Measurements from ENCODE around the gene CSRNP3.

DNA sequence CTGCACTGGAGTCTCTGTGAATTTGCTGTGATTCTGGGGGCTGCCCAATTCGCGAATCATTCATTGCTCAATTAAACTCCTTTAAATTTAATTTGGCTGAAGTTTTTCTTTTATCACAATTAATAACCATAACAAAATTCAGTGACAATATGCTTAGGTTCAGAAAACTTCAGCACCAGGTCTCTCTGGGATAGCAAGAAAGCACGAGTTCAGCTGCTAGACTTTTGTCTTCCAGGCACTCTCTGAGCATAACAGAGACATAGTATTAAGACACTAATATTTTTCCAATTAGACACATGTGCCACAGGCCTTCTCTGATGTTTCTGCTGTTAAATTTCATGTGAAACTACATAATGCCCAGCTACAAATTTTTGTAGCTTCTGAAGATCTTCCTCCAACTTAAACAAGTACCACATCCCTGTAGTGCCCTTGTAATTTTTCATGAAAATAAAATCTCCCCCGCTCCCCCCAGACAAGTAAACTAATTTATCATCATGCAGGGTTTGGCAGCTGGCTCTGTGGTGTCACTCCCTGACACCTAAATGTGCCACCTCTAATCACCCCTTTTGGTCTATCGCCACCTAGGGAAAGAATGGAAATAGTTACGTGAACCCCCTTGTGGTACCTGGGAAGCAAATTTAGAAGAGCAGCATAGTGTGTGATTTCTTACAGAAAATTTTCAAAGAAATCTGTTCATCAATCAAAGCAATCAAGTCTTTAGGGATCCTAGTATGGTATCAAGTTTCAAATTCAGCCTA lies 94.1 kb downstream of the CSRNP3 start:
- no peak for TF ChIP-seq HNF4A (conservative IDR thresholded peaks at IDR 0.05)
- TF ChIP-seq, protein P1, sequence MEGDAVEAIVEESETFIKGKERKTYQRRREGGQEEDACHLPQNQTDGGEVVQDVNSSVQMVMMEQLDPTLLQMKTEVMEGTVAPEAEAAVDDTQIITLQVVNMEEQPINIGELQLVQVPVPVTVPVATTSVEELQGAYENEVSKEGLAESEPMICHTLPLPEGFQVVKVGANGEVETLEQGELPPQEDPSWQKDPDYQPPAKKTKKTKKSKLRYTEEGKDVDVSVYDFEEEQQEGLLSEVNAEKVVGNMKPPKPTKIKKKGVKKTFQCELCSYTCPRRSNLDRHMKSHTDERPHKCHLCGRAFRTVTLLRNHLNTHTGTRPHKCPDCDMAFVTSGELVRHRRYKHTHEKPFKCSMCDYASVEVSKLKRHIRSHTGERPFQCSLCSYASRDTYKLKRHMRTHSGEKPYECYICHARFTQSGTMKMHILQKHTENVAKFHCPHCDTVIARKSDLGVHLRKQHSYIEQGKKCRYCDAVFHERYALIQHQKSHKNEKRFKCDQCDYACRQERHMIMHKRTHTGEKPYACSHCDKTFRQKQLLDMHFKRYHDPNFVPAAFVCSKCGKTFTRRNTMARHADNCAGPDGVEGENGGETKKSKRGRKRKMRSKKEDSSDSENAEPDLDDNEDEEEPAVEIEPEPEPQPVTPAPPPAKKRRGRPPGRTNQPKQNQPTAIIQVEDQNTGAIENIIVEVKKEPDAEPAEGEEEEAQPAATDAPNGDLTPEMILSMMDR (IDR thresholded peaks at IDR 0.05; ENCODE audit: low read depth, low read length, missing input control), result no peak
- TF ChIP-seq, protein P2, sequence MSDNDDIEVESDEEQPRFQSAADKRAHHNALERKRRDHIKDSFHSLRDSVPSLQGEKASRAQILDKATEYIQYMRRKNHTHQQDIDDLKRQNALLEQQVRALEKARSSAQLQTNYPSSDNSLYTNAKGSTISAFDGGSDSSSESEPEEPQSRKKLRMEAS (IDR thresholded peaks at IDR 0.05), result no peak
- TF ChIP-seq, protein P3, sequence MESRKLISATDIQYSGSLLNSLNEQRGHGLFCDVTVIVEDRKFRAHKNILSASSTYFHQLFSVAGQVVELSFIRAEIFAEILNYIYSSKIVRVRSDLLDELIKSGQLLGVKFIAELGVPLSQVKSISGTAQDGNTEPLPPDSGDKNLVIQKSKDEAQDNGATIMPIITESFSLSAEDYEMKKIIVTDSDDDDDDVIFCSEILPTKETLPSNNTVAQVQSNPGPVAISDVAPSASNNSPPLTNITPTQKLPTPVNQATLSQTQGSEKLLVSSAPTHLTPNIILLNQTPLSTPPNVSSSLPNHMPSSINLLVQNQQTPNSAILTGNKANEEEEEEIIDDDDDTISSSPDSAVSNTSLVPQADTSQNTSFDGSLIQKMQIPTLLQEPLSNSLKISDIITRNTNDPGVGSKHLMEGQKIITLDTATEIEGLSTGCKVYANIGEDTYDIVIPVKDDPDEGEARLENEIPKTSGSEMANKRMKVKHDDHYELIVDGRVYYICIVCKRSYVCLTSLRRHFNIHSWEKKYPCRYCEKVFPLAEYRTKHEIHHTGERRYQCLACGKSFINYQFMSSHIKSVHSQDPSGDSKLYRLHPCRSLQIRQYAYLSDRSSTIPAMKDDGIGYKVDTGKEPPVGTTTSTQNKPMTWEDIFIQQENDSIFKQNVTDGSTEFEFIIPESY (IDR thresholded peaks at IDR 0.05), result no peak

All from liver (tissue), 3 donors.